ENCODE measurements around the gene OR1A2.
"Not testable (repeated sequence)": the region's sequence is repeated elsewhere in the genome, so short reads cannot be mapped to it uniquely, and the experiment has no call there.

Gene OR1A2, protein sequence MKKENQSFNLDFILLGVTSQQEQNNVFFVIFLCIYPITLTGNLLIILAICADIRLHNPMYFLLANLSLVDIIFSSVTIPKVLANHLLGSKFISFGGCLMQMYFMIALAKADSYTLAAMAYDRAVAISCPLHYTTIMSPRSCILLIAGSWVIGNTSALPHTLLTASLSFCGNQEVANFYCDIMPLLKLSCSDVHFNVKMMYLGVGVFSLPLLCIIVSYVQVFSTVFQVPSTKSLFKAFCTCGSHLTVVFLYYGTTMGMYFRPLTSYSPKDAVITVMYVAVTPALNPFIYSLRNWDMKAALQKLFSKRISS

DNA sequence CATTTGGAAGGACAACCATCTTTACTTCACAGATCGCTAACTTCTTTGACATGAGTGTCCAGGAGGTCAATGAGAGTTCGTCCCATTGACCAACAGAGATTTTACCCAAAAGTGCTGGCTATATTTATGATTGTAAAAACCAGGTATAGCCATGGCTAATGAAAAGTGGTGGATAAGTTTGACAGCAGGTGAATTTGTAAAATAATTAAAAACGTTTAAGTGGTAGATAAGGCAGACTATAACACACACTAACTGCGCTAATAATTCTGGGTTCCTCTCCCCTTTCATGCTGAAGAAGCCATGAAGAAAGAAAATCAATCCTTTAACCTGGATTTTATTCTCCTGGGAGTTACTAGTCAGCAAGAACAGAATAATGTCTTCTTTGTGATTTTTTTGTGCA, at the start of gene OR1A2:
Gene OR1A2 (plus strand): TSS at position 301 of the 400 bp plus-strand sequence. CDS start 0 bp downstream, at position 301.
- no peak for DNase-seq

DNA sequence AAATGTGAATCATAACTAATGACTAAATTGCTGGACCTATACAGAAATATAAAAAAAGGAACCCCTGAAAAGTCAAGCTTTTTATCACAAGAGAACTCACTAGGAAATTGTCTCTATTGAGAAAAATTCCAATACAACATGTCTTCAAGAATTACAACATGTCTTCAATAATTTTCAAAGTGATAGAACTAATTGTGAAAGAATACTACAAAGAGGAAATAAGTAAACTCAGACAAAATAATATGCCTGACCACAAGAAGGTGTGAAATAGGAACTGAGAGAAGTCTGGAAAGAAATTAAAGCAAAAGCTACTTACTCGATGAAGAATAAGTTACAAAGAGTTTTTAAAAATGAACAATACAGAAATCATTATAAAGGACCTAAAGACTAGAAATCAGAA, 40.1 kb upstream of the OR1A2 start:
- no peak for DNase-seq

DNA sequence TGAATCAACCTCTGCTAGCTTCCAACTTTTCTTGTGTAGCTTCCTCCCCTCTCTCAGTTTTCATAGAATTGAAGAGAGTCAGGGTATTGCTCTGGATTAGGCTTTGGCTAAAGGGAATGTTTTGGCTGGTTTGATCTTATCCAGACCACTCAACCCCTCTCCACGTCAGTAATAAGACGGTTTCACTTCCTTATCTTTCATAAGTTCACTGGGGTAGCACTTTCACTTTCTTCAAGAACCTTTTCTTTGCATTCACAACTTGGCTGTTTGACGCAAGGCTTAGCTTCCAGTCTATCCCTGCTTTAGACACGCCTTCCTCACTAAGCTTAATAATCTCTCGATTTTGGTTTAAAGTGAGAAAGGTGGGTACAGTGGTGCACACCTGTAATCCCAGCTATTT, 29.7 kb upstream of the OR1A2 start:
- DNase-seq, result no peak

DNA sequence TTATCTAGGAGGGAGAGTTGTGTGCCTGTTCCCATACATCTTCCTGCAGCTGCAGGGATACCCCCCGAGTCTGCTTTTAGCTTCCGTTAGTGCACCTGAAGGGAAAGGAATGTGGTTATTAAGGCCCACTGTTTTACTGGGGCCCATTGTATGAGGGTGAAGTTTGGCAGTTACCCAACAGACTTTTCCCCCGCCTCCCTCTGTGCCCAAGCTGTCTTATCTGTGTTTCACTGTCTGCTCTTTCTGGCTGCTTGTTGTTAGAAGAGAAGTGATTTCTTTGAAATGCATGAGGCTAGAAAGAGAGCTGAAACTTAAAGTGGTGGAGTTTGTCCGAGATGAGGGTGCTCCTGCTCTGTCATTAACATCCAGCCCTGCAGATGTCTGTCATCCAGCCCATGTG, 7.4 kb upstream of the OR1A2 start:
- DNase-seq, result no peak

DNA sequence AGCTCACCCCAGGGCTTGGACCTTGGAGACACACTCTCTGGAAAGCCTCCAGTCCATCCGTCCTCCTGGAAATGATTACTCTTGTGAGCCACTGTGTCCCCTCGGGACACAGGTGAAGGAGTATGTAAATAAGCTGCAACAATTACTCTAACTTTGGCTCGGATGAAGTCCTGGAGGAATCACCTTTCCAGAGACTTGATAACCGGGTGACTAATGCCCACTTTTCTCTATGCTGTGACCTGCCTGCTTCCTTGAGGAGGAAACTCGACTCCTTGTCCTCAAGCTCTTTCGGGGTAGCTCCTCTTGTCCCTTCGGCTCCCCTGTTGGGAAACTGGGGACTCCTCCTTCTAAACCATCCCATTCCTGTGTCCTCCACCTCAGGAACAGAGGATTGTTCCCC, 10.0 kb downstream of the OR1A2 start, which contains the start of gene OR1A1:
Gene OR1A1 (plus strand): TSS at position 301 of the 400 bp plus-strand sequence. CDS start 7,954 bp downstream, outside the sequence.
- no peak for DNase-seq

DNA sequence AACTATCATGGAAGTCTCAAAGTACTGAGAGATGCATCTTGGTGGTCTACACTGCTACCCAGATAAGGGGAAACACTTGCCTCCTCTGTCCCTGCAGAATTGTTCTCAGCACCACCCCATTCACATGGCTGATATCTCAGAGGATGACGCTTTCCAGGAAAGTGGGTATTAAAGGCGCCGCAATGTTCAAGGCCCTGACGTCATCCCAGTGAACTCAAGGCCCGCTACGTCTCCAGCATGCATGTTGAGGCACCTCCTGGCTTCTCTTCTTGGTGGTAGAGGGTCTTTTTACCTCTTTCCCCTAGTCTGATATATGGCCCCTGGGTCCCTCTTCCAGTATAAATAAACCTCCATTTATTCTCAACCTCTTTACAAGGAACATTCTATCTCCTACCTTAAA, 11.2 kb downstream of the OR1A2 start:
- no peak for DNase-seq

DNA sequence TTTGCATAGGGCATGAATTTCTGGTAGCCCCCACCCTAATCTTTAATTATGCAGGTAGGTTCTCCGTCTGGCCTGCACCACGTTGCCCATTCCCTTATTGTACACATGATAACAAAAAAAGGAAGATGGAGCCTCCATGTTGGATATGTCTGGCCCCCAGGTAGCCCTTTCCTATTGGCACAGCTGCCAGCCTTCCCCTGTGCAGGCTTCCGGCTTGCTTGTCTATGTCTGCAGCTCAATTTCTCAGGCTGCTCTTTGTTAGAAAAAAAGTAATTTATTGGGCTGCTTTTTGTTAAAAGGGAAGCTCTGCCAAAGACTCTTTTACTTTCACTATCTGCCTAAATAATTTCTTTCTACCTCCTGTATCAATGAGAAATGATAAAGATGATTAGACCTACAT, 15.7 kb downstream of the OR1A2 start:
- no peak for DNase-seq

DNA sequence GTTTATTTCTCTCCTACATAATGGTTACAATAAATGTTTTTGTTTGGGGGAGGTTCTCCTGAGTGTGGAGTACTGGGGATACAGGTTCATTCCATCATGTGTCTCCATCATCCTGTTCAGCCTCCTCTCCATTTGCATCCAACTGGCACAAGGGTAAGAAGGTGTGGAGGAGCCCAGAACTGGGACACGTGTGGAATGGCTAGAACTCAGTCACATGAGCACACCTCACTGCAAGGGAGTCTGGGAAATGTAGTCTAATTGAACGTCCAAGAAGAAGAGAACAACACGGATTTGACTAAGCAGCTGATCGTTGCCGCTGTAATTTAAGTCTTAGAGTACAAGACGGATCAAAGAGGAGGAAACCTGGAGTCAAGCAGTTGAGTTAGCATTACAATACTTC, 16.3 kb downstream of the OR1A2 start:
- no peak for DNase-seq

DNA sequence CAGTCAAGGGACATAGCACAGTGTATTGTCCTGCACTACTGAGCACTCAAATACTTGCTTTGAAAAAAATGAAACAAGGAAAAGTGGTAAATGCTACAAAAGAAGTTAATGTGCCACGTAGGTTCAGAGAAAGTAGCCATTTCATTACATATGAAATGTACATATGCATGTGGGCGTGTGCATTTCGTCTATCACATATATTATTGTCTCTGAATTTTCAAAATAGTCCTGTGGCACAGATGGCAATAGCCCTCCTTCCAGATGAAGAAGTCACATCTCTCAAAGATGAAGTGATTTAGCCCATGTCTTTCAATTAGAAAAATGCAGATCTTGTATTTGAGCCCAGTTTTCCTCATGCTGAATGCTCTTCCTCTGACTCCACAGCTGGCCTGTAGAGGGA, 22.7 kb downstream of the OR1A2 start:
- DNase-seq, result not testable (repeated sequence)

DNA sequence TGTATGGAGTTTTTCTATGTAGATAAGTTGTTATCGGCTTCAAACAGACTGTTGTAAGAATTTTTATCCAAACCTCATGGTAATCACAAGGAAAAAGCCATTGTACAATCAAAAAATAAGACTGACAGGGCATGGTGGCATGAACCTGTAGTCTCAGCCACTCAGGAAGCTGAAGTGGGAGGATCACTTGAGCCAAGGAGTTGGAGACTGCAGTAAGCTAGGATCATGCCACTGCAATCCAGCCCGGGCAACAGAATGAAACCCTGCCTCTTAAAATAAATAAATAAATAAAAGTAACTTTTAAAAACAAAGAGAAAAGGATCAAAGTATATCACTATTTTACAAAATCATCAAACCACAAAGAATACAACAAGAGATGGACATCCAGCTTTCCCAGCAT, 24.5 kb downstream of the OR1A2 start:
- no peak for DNase-seq

DNA sequence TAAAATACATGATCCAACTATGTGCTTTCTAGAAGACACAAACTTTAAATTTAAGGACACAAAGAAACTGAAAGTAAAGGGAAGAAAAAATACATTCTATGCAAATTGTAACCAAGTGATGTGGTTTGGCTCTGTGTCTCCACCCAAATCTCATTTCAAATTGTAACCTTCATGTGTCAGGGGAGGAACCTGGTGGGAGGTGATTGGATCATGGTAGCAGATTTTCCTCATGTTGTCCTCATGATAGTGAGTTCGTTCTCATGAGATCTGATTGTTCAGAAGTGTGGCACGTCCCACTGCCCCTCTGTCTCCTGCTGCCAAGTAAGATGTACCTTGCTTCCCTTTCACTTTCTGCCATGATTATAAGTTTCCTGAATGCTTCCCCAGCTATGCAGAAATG, 25.2 kb downstream of the OR1A2 start:
- DNase-seq, result no peak

DNA sequence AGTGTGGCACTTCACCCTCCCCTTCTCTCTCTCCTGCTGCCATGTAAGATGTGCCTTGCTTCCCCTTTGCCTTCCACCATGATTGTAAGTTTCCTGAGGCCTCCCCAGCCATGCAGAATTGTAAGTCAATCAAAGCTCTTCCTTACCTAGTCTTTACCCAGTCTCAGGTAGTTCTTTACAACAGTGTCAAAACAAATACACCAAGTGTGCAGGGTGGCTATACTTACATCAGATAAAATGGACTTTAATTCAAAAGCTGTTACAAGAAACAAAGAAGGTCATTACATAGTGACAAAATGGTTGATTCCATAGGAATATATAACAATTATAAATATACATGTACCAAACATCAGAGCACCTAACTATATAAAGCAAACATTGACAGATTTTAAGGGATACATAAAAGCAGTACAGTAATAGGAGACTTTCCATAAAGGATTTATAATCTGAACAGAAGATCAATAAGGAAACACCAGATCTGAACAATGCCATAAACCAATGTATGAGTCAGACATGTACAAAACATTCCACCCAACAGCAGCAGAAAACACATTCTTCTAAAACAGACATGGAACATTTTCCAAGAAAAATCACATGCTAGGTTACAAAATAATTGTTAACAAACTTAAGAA, 27.5 kb downstream of the OR1A2 start:
- not testable (repeated sequence) for DNase-seq

DNA sequence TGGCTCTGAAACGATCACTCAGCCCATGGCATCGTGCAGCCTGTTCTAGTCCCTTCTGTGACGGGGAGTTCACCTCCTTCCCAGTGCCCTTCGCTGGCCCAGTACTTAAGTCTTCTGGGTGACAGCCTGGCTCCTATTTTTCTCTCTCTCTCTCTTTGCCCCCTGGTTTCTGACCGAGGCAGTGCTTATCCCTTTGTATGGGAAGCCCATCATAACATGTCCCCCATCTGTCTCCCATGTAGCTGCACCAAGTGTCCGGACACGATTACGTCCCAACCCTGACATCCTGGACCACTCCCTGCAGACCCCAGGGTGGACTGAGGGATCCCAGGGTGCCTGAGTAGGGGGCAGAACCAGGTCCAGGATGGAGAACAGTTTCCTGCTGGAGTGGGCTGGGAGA, 35.0 kb downstream of the OR1A2 start:
- not testable (repeated sequence) for DNase-seq

DNA sequence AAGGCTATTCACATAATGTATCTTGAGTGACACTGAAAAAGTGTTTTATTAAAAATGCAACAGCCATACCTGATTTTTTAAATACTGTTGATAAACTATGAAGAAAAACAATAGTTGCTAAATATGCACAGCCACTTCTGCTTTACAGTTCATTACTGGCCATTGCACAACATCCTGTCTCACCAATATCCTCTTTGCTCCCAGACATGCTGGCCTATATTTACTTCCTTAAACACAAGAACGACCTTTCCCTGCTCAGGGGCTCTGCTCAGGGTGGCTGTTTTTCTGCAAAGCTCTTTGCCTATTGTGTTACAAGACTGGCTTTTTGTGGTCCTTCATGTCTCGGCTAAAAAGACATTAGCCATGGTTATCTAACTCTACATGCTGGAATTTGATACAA, 41.4 kb downstream of the OR1A2 start:
- not testable (repeated sequence) for DNase-seq

DNA sequence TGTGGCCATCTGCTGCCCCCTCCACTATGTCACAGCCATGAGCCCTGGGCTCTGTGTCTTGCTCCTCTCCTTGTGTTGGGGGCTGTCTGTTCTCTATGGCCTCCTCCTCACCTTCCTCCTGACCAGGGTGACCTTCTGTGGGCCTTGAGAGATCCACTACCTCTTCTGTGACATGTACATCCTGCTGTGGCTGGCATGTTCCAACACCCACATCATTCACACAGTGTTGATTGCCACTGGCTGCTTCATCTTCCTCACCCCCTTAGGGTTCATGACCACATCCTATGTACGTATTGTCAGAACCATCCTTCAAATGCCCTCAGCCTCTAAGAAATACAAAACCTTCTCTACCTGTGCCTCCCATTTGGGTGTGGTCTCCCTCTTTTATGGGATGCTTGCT, 43.7 kb downstream of the OR1A2 start:
- DNase-seq, result not testable (repeated sequence)

DNA sequence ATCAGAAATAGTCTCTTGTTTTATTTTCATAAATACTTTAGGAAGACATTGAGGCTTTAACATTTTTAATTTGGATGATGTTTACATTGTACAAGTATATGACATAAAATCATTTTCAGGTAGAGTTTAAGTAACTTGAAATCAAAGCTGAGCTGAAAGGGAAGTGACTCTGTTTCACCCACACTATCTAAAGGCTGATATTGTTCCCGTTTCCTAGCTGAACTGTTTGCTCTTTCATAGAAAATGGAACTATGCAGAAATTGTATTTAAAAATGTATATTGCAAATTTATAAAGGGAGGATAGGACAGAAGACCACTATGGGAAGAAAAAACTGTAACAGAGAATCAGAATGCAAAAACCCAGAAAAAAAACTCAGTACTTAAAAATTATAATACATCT, 47.5 kb downstream of the OR1A2 start:
- DNase-seq, result not testable (repeated sequence)

Data from activated effector memory CD4-positive, alpha-beta T cell treated with Interleukin-2 at 50 U/mL for 16 hours (primary cell).